HCT116 (cell line): ENCODE measurements around the gene VAV2. TPM values are rescaled to one million over a fixed set of nuclear protein-coding genes. Genes with fewer than 3 reads are reported as not detected.

Experiments
- ATAC-seq: fragments of 200-7000 bp; cut with Tn5 transposase; 2 replicates; pipeline ENCODE4 v1.9.1; 2020; ENCODE audit warnings: mild to moderate bottlenecking, moderate library complexity
- BruUV-seq: library from RNA; stranded (reverse); fragments of 400-500 nt; replicated peaks from 2 replicates; lab custom pipeline; 2021; lab: Mats Ljungman, UMichigan
- CTCF ChIA-PET: fragments of 300-600 bp; sonication (Branson Sonifier 250); formaldehyde crosslinking; loops from one replicate; lab custom pipeline; 2021; ENCODE audit warnings: antibody characterized with exemption; lab: Charles Lee
- POLR2A ChIA-PET: fragments of 300-600, 350-600 bp; sonication (Branson Sonifier 250); formaldehyde crosslinking; loops from one replicate; lab custom pipeline; 2021; ENCODE audit warnings: antibody characterized with exemption; lab: Charles Lee
- RAD21 ChIA-PET, 2 experiments: fragments of 300-600 bp; sonication (Branson Sonifier 250); formaldehyde crosslinking; loops; one replicate each; lab custom pipeline; 2023; ENCODE audit warnings: low total read pairs in 2 of 2; ENCODE audit not compliant: uncharacterized antibody in 2 of 2, unreplicated experiment in 2 of 2, low non-redundant PET in 1 of 2; lab: Charles Lee
- DNase-seq: peaks from one replicate; pipeline ENCODE4 v3.0.0-alpha.2; 2010; ENCODE audit warnings: low read depth, low spot score
- H2AFZ ChIP-seq: fragments of 200-600 bp; shearing (Covaris generic), sonication (generic); 2 replicates; pipeline ENCODE4 v1.6.1; 2017; ENCODE audit warnings: low read depth, mixed run types, mixed read lengths, antibody characterized with exemption, low read length; ENCODE audit not compliant: poor library complexity, severe bottlenecking
- H3K27ac ChIP-seq: 2 replicates; pipeline ENCODE4 v1.5.1; 2012; ENCODE audit warnings: low read depth, low read length
- H3K27me3 ChIP-seq: fragments of 200-600 bp; sonication (generic); 2 replicates; pipeline ENCODE4 v1.6.1; 2016; ENCODE audit warnings: mixed run types, low read length, mixed read lengths; ENCODE audit not compliant: insufficient read depth
- H3K36me3 ChIP-seq, 2 experiments: fragments of 200-500 bp in 1 of 2; fragments of 200-600 bp in 1 of 2; sonication (Bioruptor generic) in 1 of 2; sonication (generic) in 1 of 2; 2 replicates each; pipeline versions ENCODE4 v1.5.1 to v1.6.1; 2014 to 2016; ENCODE audit warnings: low read length in 2 of 2, inconsistent platforms in 1 of 2, mixed read lengths in 1 of 2, mixed run types in 1 of 2; ENCODE audit not compliant: insufficient read depth in 2 of 2, control insufficient read depth in 1 of 2
- H3K4me1 ChIP-seq, 2 experiments: fragments of 200-600 bp in 1 of 2; sonication (generic) in 1 of 2; 2 replicates each; pipeline versions ENCODE4 v1.5.1 to v1.6.1; 2012 to 2017; ENCODE audit warnings: low read length in 2 of 2, inconsistent platforms in 1 of 2, mild to moderate bottlenecking in 1 of 2, mixed read lengths in 1 of 2, mixed run types in 1 of 2, moderate library complexity in 1 of 2; ENCODE audit not compliant: insufficient read depth in 2 of 2, control insufficient read depth in 1 of 2
- H3K4me2 ChIP-seq: fragments of 200-600 bp; sonication (generic); 2 replicates; pipeline ENCODE4 v1.6.1; 2017; ENCODE audit warnings: mixed run types, low read length, mixed read lengths
- H3K4me3 ChIP-seq, 2 experiments: fragments of 200-600 bp in 1 of 2; sonication (generic) in 1 of 2; replicated peaks in 1 of 2; 2 replicates each; pipeline ENCODE4 v1.5.1; 2011 to 2016; ENCODE audit warnings: low read length in 2 of 2, control low read depth in 1 of 2, low read depth in 1 of 2, mild to moderate bottlenecking in 1 of 2, mixed read lengths in 1 of 2, mixed run types in 1 of 2
- H3K79me2 ChIP-seq: fragments of 200-600 bp; sonication (generic); 2 replicates; pipeline ENCODE4 v1.6.1; 2017; ENCODE audit warnings: mild to moderate bottlenecking, mixed run types, low read length, moderate library complexity, mixed read lengths; ENCODE audit not compliant: insufficient read depth
- H3K9ac ChIP-seq: fragments of 200-600 bp; sonication (generic); 2 replicates; pipeline ENCODE4 v1.6.1; 2016; ENCODE audit warnings: low read length, mixed read lengths
- H3K9me2 ChIP-seq: fragments of 200-600 bp; sonication (generic), shearing (Covaris generic); 2 replicates; pipeline ENCODE4 v1.6.1; 2017; ENCODE audit warnings: mixed run types, mild to moderate bottlenecking, moderate library complexity; ENCODE audit not compliant: insufficient read depth
- H3K9me3 ChIP-seq, 2 experiments: fragments of 200-500 bp in 1 of 2; fragments of 200-600 bp in 1 of 2; sonication (Bioruptor generic) in 1 of 2; sonication (generic) in 1 of 2; 2 replicates each; pipeline ENCODE4 v1.6.1; 2014 to 2017; ENCODE audit warnings: low read length in 2 of 2, mixed read lengths in 2 of 2, inconsistent platforms in 1 of 2, low read depth in 1 of 2, mild to moderate bottlenecking in 1 of 2, mixed run types in 1 of 2, moderate library complexity in 1 of 2; ENCODE audit not compliant: control insufficient read depth in 1 of 2, insufficient read depth in 1 of 2
- H4K20me1 ChIP-seq: fragments of 200-600 bp; sonication (generic), shearing (Covaris generic); 2 replicates; pipeline ENCODE4 v1.6.1; 2017; ENCODE audit warnings: mixed run types, mild to moderate bottlenecking, moderate library complexity; ENCODE audit not compliant: insufficient read depth
- ATF3 ChIP-seq: IDR thresholded peaks from 2 replicates; pipeline ENCODE4 v1.6.1; 2012
- ELF1 ChIP-seq: IDR thresholded peaks from 2 replicates; pipeline ENCODE4 v1.6.1; 2012; ENCODE audit warnings: low read depth, borderline replicate concordance
- EZH2 ChIP-seq: fragments of 200-600 bp; sonication (generic); IDR thresholded peaks from 2 replicates; pipeline ENCODE4 v1.6.1; 2017; ENCODE audit warnings: antibody characterized with exemption, mixed run types
- EZH2phosphoT487 ChIP-seq: fragments of 200-600 bp; IDR thresholded peaks from 2 replicates; pipeline ENCODE4 v1.6.1; 2018; ENCODE audit warnings: antibody characterized with exemption, borderline replicate concordance
- FOSL1 ChIP-seq: IDR thresholded peaks from 2 replicates; pipeline ENCODE4 v1.6.1; 2012; ENCODE audit warnings: low read depth
- JUND ChIP-seq: IDR thresholded peaks from 2 replicates; pipeline ENCODE4 v1.6.1; 2012
- MAX ChIP-seq: IDR thresholded peaks from 2 replicates; pipeline ENCODE4 v1.6.1; 2012
- POLR2A ChIP-seq: IDR thresholded peaks from 2 replicates; pipeline ENCODE4 v1.7.0; 2011; ENCODE audit warnings: borderline replicate concordance; ENCODE audit not compliant: insufficient read depth, insufficient read length; ENCODE audit errors: extremely low read depth
- POLR2AphosphoS5 ChIP-seq: IDR thresholded peaks from 2 replicates; pipeline ENCODE4 v1.6.1; 2011; ENCODE audit warnings: mild to moderate bottlenecking, low read depth, low read length, moderate library complexity
- RAD21 ChIP-seq: IDR thresholded peaks from 2 replicates; pipeline ENCODE4 v1.6.1; 2012; ENCODE audit warnings: low read depth, mild to moderate bottlenecking
- REST ChIP-seq: IDR thresholded peaks from 2 replicates; pipeline ENCODE4 v1.6.1; 2012; ENCODE audit warnings: low read depth
- SIN3A ChIP-seq: IDR thresholded peaks from 2 replicates; pipeline ENCODE4 v1.6.1; 2012; ENCODE audit warnings: low read depth
- TCF7L2 ChIP-seq: IDR thresholded peaks from 2 replicates; pipeline ENCODE4 v1.7.0; 2011; ENCODE audit warnings: borderline replicate concordance, inconsistent platforms; ENCODE audit not compliant: insufficient read depth, insufficient read length; ENCODE audit errors: extremely low read depth
- ZFX ChIP-seq: fragments of 450-650 bp; IDR thresholded peaks from 2 replicates; pipeline ENCODE4 v1.6.1; 2017
- ZNF274 ChIP-seq: fragments of 200-500 bp; sonication (Bioruptor generic); IDR thresholded peaks from 2 replicates; pipeline ENCODE4 v1.6.1; 2014; ENCODE audit warnings: mild to moderate bottlenecking, low read depth, low read length, inconsistent platforms
- intact Hi-C: fragments of 100-400 bp; cut with micrococcal nuclease; formaldehyde crosslinking; loops from 2 replicates; pipeline ENCODE4 v1.10.0; 2022
- total RNA-seq: library from RNA; stranded (reverse); gene quantifications from one replicate; pipeline ENCODE4 v1.2.1, GENCODE V29; 2021; ENCODE audit not compliant: unreplicated experiment

The VAV2 gene
- total RNA-seq, 1 experiment from 2014 or later: 33.2 TPM

- Histone ChIP-seq H2AFZ (no peak overlapping the region), H3K4me2 (no peak overlapping the region), H3K4me1 (no peaks in the 10 kb centered on the region), H3K9me2 (no peaks in the 10 kb centered on the region), H3K4me3 (no peak overlapping the region), H3K27ac (no peak overlapping the region), H3K9me3 (no peaks in the 10 kb centered on the region), H3K9ac (no peak overlapping the region), H3K27me3 (no peaks in the 10 kb centered on the region), H3K36me3 (no peaks in the 10 kb centered on the region), H3K79me2 (peaks cover 36% of the 10 kb centered on the region), H4K20me1 (no peaks in the 10 kb centered on the region)
- TF ChIP-seq MAX: no peak
- TF ChIP-seq FOSL1: no peak
- TF ChIP-seq REST: no peak
- TF ChIP-seq EZH2: no peak
- no peak for TF ChIP-seq ELF1
- no peak for TF ChIP-seq SIN3A
- no peak for TF ChIP-seq POLR2A
- no peak for TF ChIP-seq ATF3
- TF ChIP-seq ZNF274: no peak
- no peak for TF ChIP-seq EZH2phosphoT487
- TF ChIP-seq TCF7L2: no peak
- no peak for TF ChIP-seq JUND
- TF ChIP-seq RAD21: no peak
- TF ChIP-seq ZFX: no peak
- no peak for TF ChIP-seq POLR2AphosphoS5
- no peak for ATAC-seq
- intact Hi-C loops: no loop called here
- no TSS peak for BruUV-seq
- no peak for DNase-seq
- CTCF ChIA-PET: no interaction called here
- RAD21 ChIA-PET: no interaction called here
- POLR2A ChIA-PET: no interaction called here
These were observed 86.6 kb downstream of the VAV2 start for GRCh38 chr9:133905493-133905892.
